GM19043 (cell line): ENCODE results near the gene FBXO5.
"Not testable (repeated sequence)": the region's sequence is repeated elsewhere in the genome, so short reads cannot be mapped to it uniquely, and the experiment has no call there.

ENCODE experiments used
- ATAC-seq: cut with Tn5 transposase; IDR thresholded peaks from one replicate; pipeline ENCODE4 v1.9.1; 2021; ENCODE audit warnings: low read depth; ENCODE audit not compliant: unreplicated experiment

Gene FBXO5

GRCh38 chr6:152982904-152983636 lies at the start of gene FBXO5:
TSS of gene FBXO5 (minus strand) at chr6:152983041. CDS start at chr6:152982959, 82 bp downstream.
- peak; percentile 77 for ATAC-seq

GRCh38 chr6:153032255-153032882 lies 49.5 kb upstream of the FBXO5 start:
- ATAC-seq = peak; percentile 51

GRCh38 chr6:153031335-153031955 lies 48.6 kb upstream of the FBXO5 start:
- no peak for ATAC-seq

GRCh38 chr6:153028963-153029362 lies 46.1 kb upstream of the FBXO5 start:
- ATAC-seq = no peak

- ATAC-seq = no peak
Observed at GRCh38 chr6:153028286-153028685, 45.4 kb upstream of the FBXO5 start.

GRCh38 chr6:153027480-153027879 lies 44.6 kb upstream of the FBXO5 start:
- ATAC-seq = no peak

GRCh38 chr6:153024709-153025017 lies 41.8 kb upstream of the FBXO5 start:
- no peak for ATAC-seq

GRCh38 chr6:153023977-153024708 lies 41.3 kb upstream of the FBXO5 start:
- ATAC-seq = peak; percentile 97

- no peak for ATAC-seq
Observed at GRCh38 chr6:153018355-153018754, 35.5 kb upstream of the FBXO5 start.

- ATAC-seq = no peak
Observed at GRCh38 chr6:153016846-153017245, 34.0 kb upstream of the FBXO5 start.

GRCh38 chr6:153015094-153015640 lies 32.3 kb upstream of the FBXO5 start:
- no peak for ATAC-seq

- no peak for ATAC-seq
Observed at GRCh38 chr6:153013438-153013837, 30.6 kb upstream of the FBXO5 start.

- ATAC-seq = no peak
Observed at GRCh38 chr6:153012856-153013255, 30.0 kb upstream of the FBXO5 start.

- peak; percentile 1 for ATAC-seq
Observed at GRCh38 chr6:153003366-153003690, 20.5 kb upstream of the FBXO5 start.

- peak; percentile 88 for ATAC-seq
Observed at GRCh38 chr6:153002613-153003365, 19.9 kb upstream of the FBXO5 start, which contains the start of gene MTRF1L. TSS of gene MTRF1L (minus strand) at chr6:153002709. CDS start at chr6:153002685, 24 bp downstream.

- ATAC-seq = peak; percentile 11
Observed at GRCh38 chr6:153001767-153002612, 19.1 kb upstream of the FBXO5 start.

GRCh38 chr6:153000790-153001189 lies 17.9 kb upstream of the FBXO5 start:
- not testable (repeated sequence) for ATAC-seq

- no peak for ATAC-seq
Observed at GRCh38 chr6:153000243-153000642, 17.4 kb upstream of the FBXO5 start.

GRCh38 chr6:152999538-152999937 lies 16.7 kb upstream of the FBXO5 start:
- not testable (repeated sequence) for ATAC-seq
